SJSA1 (cell line): Measurements from ENCODE around the gene PSMD11. TPM values are rescaled to one million over a fixed set of nuclear protein-coding genes. Genes with fewer than 3 reads are reported as not detected.
A peak's percentile ranks its signal among the peaks of the same experiment; 100 is the strongest.

Experiments used
- DNase-seq, 2 experiments: peaks; one replicate each; pipeline ENCODE4 v3.0.0-alpha.2; 2015 to 2020; ENCODE audit warnings: low spot score in 2 of 2, low read depth in 1 of 2
- H3K27ac ChIP-seq: fragments of 250-450 bp; sonication (Bioruptor Pico); 2 replicates; pipeline ENCODE4 v1.5.1; 2020; ENCODE audit warnings: mild to moderate bottlenecking, moderate library complexity
- H3K27me3 ChIP-seq: fragments of 250-450 bp; sonication (Bioruptor Pico); replicated peaks from 2 replicates; pipeline ENCODE4 v1.5.1; 2020; ENCODE audit warnings: mild to moderate bottlenecking, moderate library complexity
- H3K36me3 ChIP-seq: fragments of 250-450 bp; sonication (Bioruptor Pico); 2 replicates; pipeline ENCODE4 v1.5.1; 2020; ENCODE audit warnings: mild to moderate bottlenecking
- H3K4me1 ChIP-seq: fragments of 250-450 bp; sonication (Bioruptor Pico); replicated peaks from 2 replicates; pipeline ENCODE4 v1.6.1; 2021; ENCODE audit warnings: mild to moderate bottlenecking
- H3K4me3 ChIP-seq: fragments of 250-450 bp; sonication (Bioruptor Pico); 2 replicates; pipeline ENCODE4 v1.5.1; 2020; ENCODE audit warnings: mild to moderate bottlenecking
- H3K9me3 ChIP-seq: fragments of 250-450 bp; sonication (Bioruptor Pico); replicated peaks from 2 replicates; pipeline ENCODE4 v1.5.1; 2020; ENCODE audit warnings: mild to moderate bottlenecking
- total RNA-seq: library from RNA; depleted of rRNA; stranded (reverse); fragments of >200 nt; shearing (Covaris generic); gene quantifications from 2 replicates; pipeline ENCODE4 v1.2.3, GENCODE V29; 2014

PSMD11 gene
- total RNA-seq, 1 experiment from 2014 or later, result 100 TPM

GRCh38 chr17:32477220-32477619 lies 32.9 kb downstream of the PSMD11 start:
- peaks cover 87% of the 10 kb centered on the region for H3K36me3 ChIP-seq

GRCh38 chr17:32479074-32479617 lies 34.8 kb downstream of the PSMD11 start:
- H3K4me1 ChIP-seq, result no peaks in the 10 kb centered on the region
- H3K4me3 ChIP-seq, result no peak overlapping the region
- H3K9me3 ChIP-seq, result no peaks in the 10 kb centered on the region
- DNase-seq, result no peak
- no peaks in the 10 kb centered on the region for H3K27me3 ChIP-seq
- no peak overlapping the region for H3K27ac ChIP-seq
- peaks cover 82% of the 10 kb centered on the region for H3K36me3 ChIP-seq

More at GRCh38 chr17:32477220-32477619, 32.9 kb downstream of the PSMD11 start:
- DNase-seq, result no peak
- Histone ChIP-seq H3K4me3 (no peak overlapping the region), H3K27me3 (no peaks in the 10 kb centered on the region), H3K27ac (no peak overlapping the region), H3K9me3 (no peaks in the 10 kb centered on the region), H3K4me1 (no peaks in the 10 kb centered on the region)

GRCh38 chr17:32481193-32481592 lies 36.9 kb downstream of the PSMD11 start:
- Histone ChIP-seq H3K36me3 (peaks cover 62% of the 10 kb centered on the region), H3K9me3 (no peaks in the 10 kb centered on the region), H3K4me1 (peaks cover 3% of the 10 kb centered on the region), H3K27me3 (no peaks in the 10 kb centered on the region), H3K27ac (no peak overlapping the region), H3K4me3 (no peak overlapping the region)
- DNase-seq, result no peak

- peaks cover 13% of the 10 kb centered on the region for H3K4me1 ChIP-seq
- H3K9me3 ChIP-seq, result no peaks in the 10 kb centered on the region
- no peak for DNase-seq
- H3K27me3 ChIP-seq, result no peaks in the 10 kb centered on the region
- no peak overlapping the region for H3K27ac ChIP-seq
- H3K4me3 ChIP-seq, result no peak overlapping the region
- H3K36me3 ChIP-seq, result peaks cover 49% of the 10 kb centered on the region
Measured at GRCh38 chr17:32482568-32483320, 38.4 kb downstream of the PSMD11 start.

GRCh38 chr17:32483451-32484019 lies 39.2 kb downstream of the PSMD11 start:
- Histone ChIP-seq H3K4me1 (peaks cover 18% of the 10 kb centered on the region), H3K27ac (no peak overlapping the region), H3K36me3 (peaks cover 48% of the 10 kb centered on the region), H3K4me3 (no peak overlapping the region), H3K27me3 (no peaks in the 10 kb centered on the region), H3K9me3 (no peaks in the 10 kb centered on the region)
- peak in 1 of 2 experiments; percentile 38 for DNase-seq

- Histone ChIP-seq H3K9me3 (no peaks in the 10 kb centered on the region), H3K4me3 (no peak overlapping the region), H3K36me3 (peaks cover 46% of the 10 kb centered on the region), H3K4me1 (peaks cover 18% of the 10 kb centered on the region), H3K27ac (no peak overlapping the region), H3K27me3 (no peaks in the 10 kb centered on the region)
- DNase-seq, result no peak
Measured at GRCh38 chr17:32484041-32484461, 39.7 kb downstream of the PSMD11 start.

GRCh38 chr17:32484628-32485027 lies 40.3 kb downstream of the PSMD11 start:
- no peak overlapping the region for H3K4me3 ChIP-seq
- H3K36me3 ChIP-seq, result peaks cover 40% of the 10 kb centered on the region
- H3K27ac ChIP-seq, result no peak overlapping the region
- H3K4me1 ChIP-seq, result peaks cover 18% of the 10 kb centered on the region
- H3K27me3 ChIP-seq, result no peaks in the 10 kb centered on the region
- no peaks in the 10 kb centered on the region for H3K9me3 ChIP-seq
- no peak for DNase-seq

- Histone ChIP-seq H3K27me3 (no peaks in the 10 kb centered on the region), H3K4me1 (peaks cover 18% of the 10 kb centered on the region), H3K9me3 (no peaks in the 10 kb centered on the region), H3K36me3 (peaks cover 32% of the 10 kb centered on the region), H3K4me3 (no peak overlapping the region), H3K27ac (no peak overlapping the region)
- DNase-seq, result no peak
Measured at GRCh38 chr17:32485261-32486110, 41.2 kb downstream of the PSMD11 start.

- H3K27me3 ChIP-seq, result no peaks in the 10 kb centered on the region
- H3K9me3 ChIP-seq, result no peaks in the 10 kb centered on the region
- H3K27ac ChIP-seq, result no peak overlapping the region
- H3K4me3 ChIP-seq, result peak overlapping the region; percentile 79
- H3K36me3 ChIP-seq, result peaks cover 27% of the 10 kb centered on the region
- peak in 1 of 2 experiments; percentile 50 for DNase-seq
- H3K4me1 ChIP-seq, result peaks cover 18% of the 10 kb centered on the region
Measured at GRCh38 chr17:32486111-32486700, 41.9 kb downstream of the PSMD11 start.

GRCh38 chr17:32486701-32487472 lies 42.6 kb downstream of the PSMD11 start, which contains the start of gene CDK5R1:
TSS of gene CDK5R1 (plus strand) at chr17:32486993. CDS start at chr17:32487621, 628 bp downstream.
- Histone ChIP-seq H3K36me3 (peaks cover 24% of the 10 kb centered on the region), H3K9me3 (no peaks in the 10 kb centered on the region), H3K4me3 (peak within 1 kb of the TSS; percentile 79), H3K27ac (no peak within 1 kb of the TSS), H3K4me1 (peaks cover 18% of the 10 kb centered on the region), H3K27me3 (no peaks in the 10 kb centered on the region)
- DNase-seq, result peak; percentile 46 to 62

GRCh38 chr17:32487473-32488176 lies 43.3 kb downstream of the PSMD11 start:
- Histone ChIP-seq H3K27ac (no peak overlapping the region), H3K4me1 (peaks cover 18% of the 10 kb centered on the region), H3K9me3 (no peaks in the 10 kb centered on the region), H3K4me3 (peak overlapping the region; percentile 79), H3K27me3 (no peaks in the 10 kb centered on the region), H3K36me3 (peaks cover 17% of the 10 kb centered on the region)
- DNase-seq, result no peak

- peaks cover 13% of the 10 kb centered on the region for H3K36me3 ChIP-seq
- H3K4me3 ChIP-seq, result no peak overlapping the region; the same call in 1 of the 2 replicates
- H3K27me3 ChIP-seq, result no peaks in the 10 kb centered on the region
- H3K27ac ChIP-seq, result no peak overlapping the region
- peaks cover 18% of the 10 kb centered on the region for H3K4me1 ChIP-seq
- DNase-seq, result no peak
- no peaks in the 10 kb centered on the region for H3K9me3 ChIP-seq
Measured at GRCh38 chr17:32488177-32488542, 43.9 kb downstream of the PSMD11 start.
